DMS153 treated with DMSO at 0.1 percent for 48 hours (cell line): ENCODE results near the gene SP6.

ENCODE experiments used
- DNase-seq: peaks from one replicate; lab custom pipeline; 2025; ENCODE audit not compliant: unreplicated experiment; lab: John Stamatoyannopoulos, UW

The SP6 gene

GRCh38 chr17:47857551-47858455, 6.8 kb upstream of the SP6 start:
- DNase-seq: no peak

- no peak for DNase-seq
Measured at GRCh38 chr17:47856830-47857229, 5.9 kb upstream of the SP6 start.

- no peak for DNase-seq
Measured at GRCh38 chr17:47855737-47856136, 4.8 kb upstream of the SP6 start.

- DNase-seq: no peak
Measured at GRCh38 chr17:47853616-47854015, 2.7 kb upstream of the SP6 start.

GRCh38 chr17:47852113-47852949, 1.4 kb upstream of the SP6 start:
- DNase-seq: no peak

- no peak for DNase-seq
Measured at GRCh38 chr17:47851764-47852112, 775 bp upstream of the SP6 start.

- no peak for DNase-seq
Measured at GRCh38 chr17:47850373-47850691, 631 bp downstream of the SP6 start.

GRCh38 chr17:47848198-47848513, 2.8 kb downstream of the SP6 start:
- DNase-seq: no peak

- no peak for DNase-seq
Measured at GRCh38 chr17:47847341-47848197, 3.4 kb downstream of the SP6 start.

- DNase-seq: no peak
Measured at GRCh38 chr17:47846716-47847340, 4.1 kb downstream of the SP6 start.

GRCh38 chr17:47845716-47846075, 5.3 kb downstream of the SP6 start:
- no peak for DNase-seq

GRCh38 chr17:47844814-47845715, 5.9 kb downstream of the SP6 start:
- DNase-seq: no peak

- DNase-seq: no peak
Measured at GRCh38 chr17:47844227-47844626, 6.7 kb downstream of the SP6 start.

GRCh38 chr17:47843391-47843730, 7.6 kb downstream of the SP6 start:
- no peak for DNase-seq

GRCh38 chr17:47841488-47842291, 9.3 kb downstream of the SP6 start:
- DNase-seq: no peak

- DNase-seq: peak; percentile 53
Measured at GRCh38 chr17:47840742-47841487, 10.0 kb downstream of the SP6 start, which contains the start of gene SCRN2. TSS of gene SCRN2 (minus strand) at chr17:47841273. CDS start at chr17:47840843, 430 bp downstream.

GRCh38 chr17:47840001-47840741, 10.8 kb downstream of the SP6 start:
- no peak for DNase-seq

GRCh38 chr17:47839071-47839470, 11.9 kb downstream of the SP6 start:
- no peak for DNase-seq
